ENCODE data around the gene MBD6.
"Not testable (repeated sequence)": the region's sequence is repeated elsewhere in the genome, so short reads cannot be mapped to it uniquely, and the experiment has no call there.

MBD6 gene

DNA sequence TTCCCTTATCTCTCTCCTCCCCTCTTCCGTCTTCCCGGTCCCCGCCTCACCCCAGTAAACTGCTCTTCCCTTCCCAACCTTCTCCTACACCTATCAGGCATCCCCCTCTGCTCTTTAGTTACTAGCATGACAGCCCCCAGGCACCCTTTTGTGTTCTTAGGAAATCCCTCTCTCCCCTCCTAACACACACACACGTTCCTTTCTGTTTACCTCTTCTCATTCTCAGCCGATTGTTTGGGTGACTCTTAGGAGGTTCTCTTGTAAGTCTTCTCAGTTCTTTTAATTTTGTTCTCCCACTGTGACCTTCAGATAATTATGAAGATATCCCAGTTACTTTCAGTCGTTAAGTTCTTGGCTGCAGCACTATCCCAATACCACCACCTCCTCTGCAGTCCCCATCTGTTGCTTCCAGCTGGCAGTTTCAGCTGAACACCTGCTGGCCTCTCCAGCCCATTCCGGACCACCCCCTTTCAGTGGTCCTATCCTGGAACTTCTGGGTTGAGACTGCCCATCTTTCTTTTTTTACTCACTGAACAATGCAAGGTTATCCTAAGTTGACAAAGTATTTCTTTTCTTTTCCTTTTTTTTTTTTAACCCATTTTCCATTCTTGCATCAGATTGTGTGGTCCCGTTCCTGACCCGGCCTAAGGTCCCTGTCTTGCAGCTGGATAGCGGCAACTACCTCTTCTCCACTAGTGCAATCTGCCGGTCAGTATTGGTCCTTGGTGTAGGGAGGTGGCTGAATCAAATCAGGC lies 34.0 kb upstream of the MBD6 start:
- FAIRE-seq: no peak

DNA sequence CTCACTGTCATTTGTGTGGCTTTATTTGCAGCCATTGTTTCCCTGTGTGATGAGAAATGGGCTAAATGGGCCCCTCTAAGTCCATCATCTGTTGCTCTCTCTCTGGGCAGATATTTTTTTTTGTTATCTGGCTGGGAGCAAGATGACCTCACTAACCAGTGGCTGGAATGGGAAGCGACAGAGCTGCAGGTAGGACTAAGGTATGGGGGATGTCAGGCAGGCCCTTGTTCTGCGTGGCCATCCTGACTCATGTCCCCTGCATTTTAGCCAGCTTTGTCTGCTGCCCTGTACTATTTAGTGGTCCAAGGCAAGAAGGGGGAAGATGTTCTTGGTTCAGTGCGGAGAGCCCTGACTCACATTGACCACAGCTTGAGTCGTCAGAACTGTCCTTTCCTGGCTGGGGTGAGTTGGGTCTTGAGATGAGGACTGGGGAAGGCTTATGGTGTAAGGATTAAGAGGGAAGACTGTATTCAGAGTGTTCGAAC lies 33.4 kb upstream of the MBD6 start:
- no peak for FAIRE-seq

DNA sequence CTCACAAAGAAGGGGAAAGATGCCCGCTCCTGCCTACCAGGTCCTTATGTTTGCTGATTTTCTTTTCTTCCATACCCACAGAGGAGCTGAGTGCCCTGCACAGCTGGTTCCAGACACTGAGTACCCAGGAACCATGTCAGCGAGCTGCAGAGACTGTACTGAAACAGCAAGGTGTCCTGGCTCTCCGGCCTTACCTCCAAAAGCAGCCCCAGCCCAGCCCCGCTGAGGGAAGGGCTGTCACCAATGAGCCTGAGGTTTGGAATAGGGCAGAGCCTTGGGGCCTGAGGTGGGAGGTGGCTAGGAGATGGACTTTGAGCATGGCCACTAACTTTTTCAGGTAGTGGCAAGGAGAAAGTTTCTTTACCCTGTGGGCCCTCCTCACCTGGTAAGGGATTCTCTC lies 32.5 kb upstream of the MBD6 start:
- FAIRE-seq: no peak

DNA sequence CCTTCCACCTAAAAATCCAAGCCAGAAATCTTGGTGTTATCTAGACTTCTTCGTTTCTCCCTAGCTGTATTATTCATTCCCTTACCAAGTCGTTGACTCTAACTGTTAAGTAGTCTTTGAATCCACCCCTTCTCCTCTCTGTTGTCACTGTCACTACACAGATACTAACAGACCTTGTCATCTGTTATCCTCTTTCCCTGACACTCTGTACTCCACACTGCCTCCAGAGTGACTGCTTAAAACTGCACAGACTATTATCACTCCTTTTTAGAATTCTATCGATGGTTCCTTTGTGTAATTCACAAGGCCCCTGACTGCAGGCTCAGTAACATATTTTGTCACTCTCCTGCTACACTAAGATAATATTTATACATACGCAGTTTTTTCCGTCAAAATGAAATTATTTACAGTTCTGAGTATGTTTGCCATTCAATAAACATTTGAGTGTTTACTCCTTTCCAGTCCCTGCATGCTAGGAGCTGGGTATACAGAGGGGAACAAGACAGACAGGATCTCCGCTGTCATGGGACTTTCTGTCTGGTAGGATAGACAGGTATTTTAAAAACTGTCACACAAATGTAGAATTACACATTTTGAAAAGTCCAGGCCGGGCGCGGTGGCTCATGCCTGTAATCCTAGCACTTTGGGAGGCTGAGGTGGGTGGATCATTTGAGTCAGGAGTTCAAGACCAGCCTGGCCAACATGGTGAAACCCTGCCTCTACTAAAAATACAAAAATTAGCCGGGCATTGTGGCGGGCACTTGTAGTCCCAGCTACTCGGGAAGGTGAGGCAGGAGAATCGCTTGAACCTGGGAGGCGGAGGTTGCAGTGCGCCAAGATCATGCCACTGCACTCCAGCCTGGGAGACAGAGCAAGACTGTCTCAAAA lies 31.0 kb upstream of the MBD6 start:
- no peak for FAIRE-seq

DNA sequence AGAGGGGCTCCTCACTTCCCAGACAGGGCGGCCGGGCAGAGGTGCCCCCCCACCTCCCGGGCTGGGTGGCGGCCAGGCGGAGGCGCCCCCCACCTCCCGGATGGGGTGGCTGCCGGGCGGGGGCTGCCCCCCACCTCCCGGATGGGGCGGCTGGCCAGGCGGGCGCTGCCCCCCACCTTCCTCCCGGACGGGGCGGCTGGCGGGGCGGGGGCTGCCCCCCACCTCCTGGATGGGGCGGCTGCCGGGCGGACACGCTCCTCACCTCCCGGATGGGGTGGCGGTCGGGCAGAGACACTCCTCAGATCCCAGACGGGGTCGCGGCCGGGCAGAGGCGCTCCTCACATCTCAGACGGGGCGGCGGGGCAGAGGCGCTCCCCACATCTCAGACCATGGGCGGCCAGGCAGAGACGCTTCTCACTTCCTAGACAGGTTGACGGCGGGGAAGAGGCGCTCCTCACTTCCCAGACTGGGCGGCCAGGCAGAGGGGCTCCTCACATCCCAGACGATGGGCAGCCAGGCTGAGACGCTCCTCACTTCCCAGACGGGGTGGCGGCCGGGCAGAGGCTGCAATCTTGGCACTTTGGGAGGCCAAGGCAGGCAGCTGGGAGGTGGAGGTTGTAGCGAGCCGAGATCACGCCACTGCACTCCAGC lies 27.4 kb upstream of the MBD6 start:
- not testable (repeated sequence) for FAIRE-seq

DNA sequence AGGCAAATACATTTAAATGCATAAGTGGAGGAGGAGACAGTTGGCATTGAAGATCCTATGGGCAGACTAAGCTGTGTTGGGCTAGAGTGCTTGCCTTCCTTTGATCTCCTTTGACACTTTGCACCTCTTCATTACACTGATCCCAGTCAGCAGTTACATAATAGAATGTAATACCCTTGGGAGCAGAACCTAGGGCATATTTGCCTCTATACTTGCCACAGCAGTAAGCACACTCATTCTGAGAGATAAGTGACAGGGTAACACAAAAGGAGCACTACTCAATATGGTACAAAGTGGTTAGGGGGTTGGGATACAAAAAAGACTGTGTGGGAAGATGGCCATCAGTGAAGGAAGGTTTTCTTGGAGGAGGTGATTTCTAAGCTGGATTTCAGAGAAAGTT lies 25.8 kb upstream of the MBD6 start:
- no peak for FAIRE-seq

DNA sequence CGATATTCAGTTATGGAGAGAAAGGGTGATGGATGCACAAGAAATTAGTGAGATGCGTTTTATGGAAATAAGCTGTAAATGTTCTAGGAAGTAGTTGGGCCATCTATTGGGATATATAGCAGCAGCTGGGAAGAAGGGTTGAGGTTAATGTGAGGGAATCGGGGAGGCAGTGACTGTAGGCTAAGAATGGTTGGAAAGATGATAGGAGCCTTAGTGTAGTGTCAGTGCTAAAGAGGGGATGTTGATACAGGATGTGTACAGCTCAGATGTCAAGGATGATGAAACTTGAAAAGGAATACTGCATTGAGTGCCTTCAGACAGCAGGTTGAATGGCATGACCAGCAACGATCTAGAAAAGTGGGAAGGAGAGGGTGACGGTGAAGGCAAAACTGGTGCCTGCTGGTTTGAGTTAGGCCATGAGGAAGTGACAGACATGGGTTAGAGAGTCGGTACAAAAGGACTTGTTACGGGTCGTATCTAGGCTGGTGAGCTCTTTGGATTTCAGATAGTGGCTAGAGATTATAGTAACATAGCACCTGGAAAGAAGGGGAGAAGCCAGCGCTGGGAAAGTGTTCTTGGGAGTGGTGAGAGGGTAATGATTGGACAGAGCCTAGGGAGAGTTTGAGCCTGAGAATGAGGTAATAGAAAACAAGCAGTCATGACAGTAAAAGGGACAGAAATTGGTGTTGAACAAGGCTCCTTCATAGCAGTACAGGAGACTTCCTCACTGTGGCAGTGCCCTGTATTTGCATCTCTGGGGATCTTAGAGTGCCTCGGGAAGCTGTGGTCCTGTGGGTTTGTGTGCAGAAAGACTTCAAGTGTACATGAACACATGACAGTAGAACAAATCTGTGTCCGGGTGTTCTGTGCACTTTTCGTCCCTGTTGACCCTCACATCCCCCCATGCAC lies 25.1 kb upstream of the MBD6 start:
- no peak for FAIRE-seq

DNA sequence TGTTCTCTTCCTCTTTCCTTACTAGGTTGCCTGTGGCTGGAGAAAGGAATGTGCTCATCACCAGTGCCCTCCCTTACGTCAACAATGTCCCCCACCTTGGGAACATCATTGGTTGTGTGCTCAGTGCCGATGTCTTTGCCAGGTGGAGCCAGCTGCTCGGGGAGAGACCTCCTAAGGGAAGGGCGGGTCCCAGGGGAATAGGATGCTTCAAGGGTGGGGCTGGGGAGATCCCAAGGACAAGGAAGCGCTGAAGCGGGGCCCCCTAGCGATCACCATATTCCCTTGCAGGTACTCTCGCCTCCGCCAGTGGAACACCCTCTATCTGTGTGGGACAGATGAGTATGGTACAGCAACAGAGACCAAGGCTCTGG lies 24.5 kb upstream of the MBD6 start:
- no peak for FAIRE-seq

DNA sequence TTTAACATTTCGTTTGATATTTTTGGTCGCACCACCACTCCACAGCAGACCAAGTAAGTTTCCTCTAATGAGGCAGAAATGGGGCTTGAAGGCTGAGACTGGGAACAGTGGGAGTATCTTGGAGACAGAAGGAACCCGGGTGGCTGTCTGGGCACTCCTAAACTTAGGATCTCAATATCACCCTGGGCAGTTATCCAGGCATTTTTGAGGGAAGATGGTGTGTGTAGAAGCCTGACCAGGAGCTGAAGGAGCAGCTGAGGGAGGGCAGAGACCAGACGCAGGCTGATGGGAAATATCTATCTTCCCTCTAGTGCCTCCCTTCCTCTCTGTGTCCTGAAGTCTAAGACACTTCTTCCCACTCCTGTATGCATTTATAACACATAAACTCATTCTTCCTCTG lies 24.1 kb upstream of the MBD6 start:
- no peak for FAIRE-seq

DNA sequence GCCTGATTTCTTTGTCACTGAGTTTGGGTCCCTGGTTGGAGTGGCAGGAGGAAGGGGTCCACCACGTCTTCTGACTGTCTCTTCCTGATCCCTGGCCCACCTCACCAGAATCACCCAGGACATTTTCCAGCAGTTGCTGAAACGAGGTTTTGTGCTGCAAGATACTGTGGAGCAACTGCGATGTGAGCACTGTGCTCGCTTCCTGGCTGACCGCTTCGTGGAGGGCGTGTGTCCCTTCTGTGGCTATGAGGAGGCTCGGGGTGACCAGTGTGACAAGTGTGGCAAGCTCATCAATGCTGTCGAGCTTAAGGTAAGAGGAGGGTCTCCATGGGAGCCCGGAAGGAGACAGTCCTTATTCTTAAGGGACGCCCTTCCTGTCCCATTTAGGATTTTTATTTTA lies 22.4 kb upstream of the MBD6 start:
- no peak for FAIRE-seq

DNA sequence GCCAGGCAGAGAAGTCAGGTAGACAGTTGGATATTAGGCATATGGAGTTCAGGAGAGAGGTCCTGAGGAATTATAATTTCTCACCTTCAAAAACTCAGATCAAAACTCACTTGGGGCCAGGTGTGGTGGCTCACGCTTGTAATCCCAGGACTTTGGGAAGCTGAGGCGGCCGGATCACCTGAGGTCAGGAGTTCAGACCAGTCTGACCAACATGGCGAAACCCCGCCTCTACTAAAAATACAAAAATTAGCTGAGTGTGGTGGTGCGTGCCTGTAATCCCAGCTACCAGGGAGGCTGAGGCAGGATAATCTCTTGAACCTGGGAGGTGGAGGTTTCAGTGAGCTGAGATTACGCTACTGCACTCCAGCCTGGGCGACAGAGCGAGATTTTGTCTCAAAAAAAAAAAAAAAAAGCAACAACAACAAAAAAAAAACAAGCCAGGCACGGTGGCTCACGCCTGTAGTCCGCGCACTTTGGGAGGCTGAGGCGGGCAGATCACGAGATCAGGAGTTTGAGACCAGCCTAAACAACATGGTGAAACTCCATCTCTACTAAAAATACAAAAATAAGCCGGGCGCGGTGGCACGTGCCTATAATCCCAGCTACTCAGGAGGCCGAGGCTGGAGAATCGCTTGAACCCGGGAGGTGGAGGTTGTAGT lies 20.2 kb upstream of the MBD6 start:
- not testable (repeated sequence) for FAIRE-seq

DNA sequence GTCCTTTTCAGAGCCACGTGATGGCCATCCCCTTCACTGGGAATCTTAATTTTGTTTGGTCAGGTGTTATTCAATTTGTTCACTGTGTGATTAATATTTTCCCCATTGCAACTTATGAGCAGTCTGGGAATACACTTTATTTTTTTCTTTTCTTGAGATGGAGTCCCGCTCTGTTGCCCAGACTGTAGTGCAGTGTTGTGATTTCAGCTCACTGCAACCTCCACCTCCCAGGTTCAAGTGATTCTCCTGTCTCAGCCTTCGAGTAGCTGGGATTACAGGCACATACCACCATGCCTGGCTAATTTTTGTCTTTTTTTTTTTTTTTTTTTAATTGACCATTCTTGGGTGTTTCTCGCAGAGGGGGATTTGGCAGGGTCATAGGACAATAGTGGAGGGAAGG lies 16.1 kb upstream of the MBD6 start:
- not testable (repeated sequence) for FAIRE-seq

DNA sequence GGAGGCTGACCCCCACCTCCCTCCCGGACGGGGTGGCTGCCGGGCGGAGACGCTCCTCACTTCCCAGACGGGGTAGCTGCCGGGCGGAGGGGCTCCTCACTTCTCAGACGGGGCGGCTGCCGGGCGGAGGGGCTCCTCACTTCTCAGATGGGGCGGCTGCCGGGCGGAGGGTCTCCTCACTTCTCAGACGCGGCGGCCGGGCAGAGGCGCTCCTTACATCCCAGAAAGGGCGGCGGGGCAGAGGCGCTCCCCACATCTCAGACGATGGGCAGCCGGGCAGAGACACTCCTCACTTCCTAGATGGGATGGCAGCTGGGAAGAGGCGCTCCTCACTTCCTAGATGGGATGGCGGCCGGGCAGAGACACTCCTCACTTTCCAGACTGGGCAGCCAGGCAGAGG lies 14.8 kb upstream of the MBD6 start:
- FAIRE-seq: not testable (repeated sequence)

DNA sequence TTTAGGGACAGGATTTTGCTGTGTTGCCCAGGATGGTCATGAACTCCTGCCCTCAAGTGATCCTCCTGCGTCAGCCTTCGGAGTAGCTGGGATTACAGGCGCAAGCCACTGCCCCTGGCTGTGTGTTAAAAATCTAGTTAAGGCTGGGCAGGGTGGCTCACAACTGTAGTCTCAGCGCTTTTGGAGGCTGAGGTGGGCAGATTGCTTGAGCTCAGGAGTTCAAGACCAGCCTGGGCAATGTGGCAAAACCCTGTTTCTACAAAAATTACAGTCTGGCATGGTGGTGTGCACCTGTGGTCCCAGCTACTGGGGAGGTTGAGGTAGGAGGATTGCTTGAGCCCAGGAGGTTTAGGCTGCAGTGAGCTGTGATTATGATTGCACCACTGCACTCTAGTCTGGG lies 11.5 kb upstream of the MBD6 start:
- no peak for FAIRE-seq

DNA sequence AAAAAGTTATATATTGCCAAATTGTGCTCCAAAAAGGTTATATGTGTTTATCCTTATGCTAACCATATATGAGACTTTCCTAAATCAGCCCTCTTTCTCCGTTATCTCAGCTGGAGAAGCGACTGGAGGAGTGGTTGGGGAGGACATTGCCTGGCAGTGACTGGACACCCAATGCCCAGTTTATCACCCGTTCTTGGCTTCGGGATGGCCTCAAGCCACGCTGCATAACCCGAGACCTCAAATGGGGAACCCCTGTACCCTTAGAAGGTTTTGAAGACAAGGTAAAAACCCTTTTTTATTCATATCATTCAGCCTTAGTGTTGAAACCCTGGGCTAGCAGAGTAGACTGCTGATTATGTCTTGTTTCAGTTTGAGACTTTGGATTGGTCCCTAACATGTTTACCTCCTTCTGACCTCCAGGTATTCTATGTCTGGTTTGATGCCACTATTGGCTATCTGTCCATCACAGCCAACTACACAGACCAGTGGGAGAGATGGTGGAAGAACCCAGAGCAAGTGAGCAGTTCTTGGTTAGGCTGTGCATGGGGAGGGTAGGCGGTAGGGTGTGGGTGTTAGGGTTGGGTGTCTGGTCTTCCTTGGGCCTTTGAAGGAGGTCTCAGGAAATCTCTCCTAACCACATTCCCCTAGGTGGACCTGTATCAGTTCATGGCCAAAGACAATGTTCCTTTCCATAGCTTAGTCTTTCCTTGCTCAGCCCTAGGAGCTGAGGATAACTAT lies 10.9 kb upstream of the MBD6 start:
- FAIRE-seq: no peak

DNA sequence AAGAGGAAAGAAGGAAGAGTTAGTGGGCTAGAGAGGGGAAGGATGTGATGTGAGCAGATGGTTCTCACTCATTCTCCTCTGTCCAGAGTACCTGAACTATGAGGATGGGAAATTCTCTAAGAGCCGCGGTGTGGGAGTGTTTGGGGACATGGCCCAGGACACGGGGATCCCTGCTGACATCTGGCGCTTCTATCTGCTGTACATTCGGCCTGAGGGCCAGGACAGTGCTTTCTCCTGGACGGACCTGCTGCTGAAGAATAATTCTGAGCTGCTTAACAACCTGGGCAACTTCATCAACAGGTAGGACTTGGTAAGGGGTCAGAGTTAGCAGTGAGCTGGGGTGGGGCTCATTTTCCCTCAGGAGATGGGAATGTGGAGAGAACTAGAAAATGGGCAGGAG lies 10.0 kb upstream of the MBD6 start:
- no peak for FAIRE-seq

DNA sequence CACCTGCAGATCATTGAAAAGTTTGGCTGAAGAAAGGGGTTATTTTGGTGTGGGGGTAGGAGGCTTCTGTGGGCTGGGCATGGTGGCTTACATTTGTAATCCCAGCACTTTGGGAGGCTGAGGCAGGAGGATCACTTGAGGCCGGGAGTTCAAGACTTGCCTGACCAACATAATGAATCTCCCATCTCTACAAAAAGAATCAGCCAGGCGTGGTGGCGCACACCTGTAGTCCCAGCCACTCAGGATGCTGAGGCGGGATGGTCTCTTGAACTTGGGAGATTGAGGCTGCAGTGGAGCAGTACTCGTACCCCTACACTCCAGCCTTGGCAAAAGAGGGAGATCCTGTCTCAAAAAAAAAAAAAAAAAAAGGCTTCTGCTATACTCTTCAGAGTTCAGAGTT lies 9.4 kb upstream of the MBD6 start:
- no peak for FAIRE-seq

DNA sequence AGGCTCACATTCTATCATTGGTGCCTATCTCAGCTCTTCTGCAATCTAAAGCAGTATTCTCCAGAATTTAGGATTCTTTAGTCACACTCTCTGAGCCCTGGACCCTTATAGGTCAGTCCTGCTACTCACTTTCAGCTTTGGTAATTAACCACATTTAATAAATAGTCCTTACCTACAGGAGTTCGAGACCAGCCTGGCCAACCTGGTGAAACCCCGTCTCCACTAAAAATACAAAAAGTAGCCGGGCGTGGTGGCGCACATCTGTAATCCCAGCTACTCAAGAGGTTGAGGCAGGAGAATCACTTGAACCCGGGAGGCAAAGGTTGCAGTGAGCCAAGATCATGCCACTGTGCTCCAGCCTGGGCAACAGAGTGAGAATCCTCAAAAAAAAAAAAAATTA lies 8.9 kb upstream of the MBD6 start:
- not testable (repeated sequence) for FAIRE-seq

DNA sequence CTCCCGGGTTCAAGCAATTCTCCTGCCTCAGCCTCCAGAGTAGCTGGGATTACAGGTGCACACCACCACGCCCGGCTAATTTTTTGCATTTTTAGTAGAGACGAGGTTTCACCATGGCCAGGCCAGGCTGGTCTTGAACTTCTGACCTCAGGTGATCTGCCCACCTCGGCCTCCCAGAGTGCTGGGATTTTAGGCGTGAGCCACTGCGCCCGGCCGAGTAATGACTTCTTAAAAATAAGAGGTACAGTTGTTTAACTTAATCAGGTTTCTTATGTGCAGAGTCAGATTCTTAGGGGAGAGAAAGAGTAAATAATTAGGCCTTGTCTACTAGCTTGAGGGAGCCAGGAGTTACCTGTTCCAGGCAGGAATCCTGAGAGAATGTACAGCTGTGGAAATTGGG lies 8.4 kb upstream of the MBD6 start:
- not testable (repeated sequence) for FAIRE-seq

DNA sequence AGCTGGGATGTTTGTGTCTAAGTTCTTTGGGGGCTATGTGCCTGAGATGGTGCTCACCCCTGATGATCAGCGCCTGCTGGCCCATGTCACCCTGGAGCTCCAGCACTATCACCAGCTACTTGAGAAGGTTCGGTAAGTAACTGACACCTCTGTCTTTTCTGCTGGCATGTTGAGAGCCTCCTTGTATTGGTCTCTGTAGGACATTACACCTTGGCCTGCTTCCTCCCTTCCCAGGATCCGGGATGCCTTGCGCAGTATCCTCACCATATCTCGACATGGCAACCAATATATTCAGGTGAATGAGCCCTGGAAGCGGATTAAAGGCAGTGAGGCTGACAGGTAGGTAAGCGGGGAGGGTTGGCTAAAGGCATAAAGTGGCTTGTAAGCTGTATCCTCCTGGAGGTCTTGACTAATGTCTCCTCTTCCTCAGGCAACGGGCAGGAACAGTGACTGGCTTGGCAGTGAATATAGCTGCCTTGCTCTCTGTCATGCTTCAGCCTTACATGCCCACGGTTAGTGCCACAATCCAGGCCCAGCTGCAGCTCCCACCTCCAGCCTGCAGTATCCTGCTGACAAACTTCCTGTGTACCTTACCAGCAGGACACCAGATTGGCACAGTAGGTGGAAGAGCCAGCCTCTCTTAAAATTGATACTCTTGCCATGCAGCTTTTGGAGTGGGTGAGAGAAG lies 7.8 kb upstream of the MBD6 start:
- FAIRE-seq: no peak

Measured in TTC549 (cell line).